Measurements from ENCODE around the gene APBA2.
A peak's percentile ranks its signal among the peaks of the same experiment; 100 is the strongest.

APBA2 gene

DNA sequence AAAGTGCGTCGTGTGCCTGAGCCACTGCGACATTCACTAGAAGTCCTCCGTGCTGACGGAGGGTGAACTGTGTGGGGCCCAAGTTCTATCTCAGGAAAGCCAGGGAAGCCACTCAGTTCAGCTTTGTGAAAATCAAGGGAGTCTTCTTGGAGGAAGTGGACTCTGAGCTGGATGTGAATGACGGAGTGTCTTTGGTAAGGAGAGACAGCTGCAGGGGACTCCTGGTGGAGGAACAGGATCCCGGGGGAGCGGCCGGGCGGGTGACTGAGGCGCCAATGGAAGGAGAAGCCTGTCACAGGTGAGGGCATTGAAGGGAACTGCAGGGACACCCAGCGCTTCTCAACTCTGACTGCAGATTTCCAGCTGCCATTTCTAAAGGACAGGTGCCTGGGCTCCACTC lies 75.6 kb downstream of the APBA2 start:
- DNase-seq: no peak

DNA sequence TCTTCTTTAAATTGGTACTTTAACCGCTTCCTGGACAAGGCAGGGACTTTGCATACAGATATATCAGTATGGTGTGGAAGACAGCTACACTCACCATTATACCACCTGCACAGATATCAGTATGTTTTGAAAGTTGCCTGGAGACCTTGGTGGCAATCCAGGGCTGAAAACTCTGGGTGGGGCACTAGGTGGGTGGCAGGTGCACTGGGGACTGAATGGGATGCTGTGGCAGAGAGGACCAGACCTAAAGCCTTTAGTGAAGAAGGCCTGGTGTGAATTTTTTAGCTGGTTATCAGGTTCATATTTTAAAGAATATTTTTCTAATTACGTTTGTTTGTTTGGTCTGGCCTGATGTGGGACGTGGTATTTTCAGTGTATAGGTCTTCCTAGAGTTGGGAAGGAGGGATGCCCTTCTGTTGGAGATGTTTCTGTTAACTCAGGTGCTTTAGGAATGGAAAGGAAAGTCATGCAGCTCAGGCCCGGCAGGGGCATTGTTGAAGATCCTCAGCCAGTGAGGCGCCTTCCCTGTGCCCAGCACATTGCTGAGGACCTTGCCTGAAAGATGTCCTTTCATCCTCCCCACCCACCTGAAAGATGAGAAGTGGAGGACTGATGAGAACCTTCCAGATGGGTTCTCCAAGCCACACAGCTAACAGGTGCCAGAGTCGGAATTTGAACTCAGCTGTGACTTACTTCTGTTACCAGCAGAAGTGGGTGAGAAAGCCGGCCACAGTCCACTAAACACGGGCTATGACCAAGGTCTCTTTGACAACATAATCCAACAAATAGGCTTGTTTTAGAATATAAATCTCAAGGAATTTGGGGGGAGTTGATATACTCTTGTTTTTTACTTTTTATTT lies 77.3 kb downstream of the APBA2 start:
- no peak for DNase-seq

GRCh38 chr15:28963711-28964081 lies 77.9 kb downstream of the APBA2 start:
- DNase-seq: no peak

DNA sequence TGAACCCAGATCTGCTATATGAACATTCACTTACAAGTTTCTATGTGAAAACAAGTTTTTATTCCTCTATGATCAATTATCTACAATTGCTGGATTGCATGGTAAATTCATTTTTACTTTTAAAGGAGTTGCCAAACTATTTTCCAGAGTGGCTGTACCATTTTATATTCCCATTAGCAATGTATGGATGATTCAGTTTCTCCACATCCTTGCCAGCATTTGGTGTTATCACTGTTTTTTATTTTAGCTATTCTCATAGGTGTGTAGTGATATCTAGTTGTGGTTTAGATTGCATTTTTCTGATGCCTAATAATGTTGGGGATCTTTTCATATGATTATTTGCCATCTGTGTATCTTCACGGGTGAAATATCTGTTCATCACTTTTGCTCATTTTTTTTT lies 78.3 kb downstream of the APBA2 start:
- no peak for DNase-seq

- no peak for DNase-seq
Observed at GRCh38 chr15:28967066-28967465, 81.3 kb downstream of the APBA2 start.

GRCh38 chr15:28967990-28968389 lies 82.2 kb downstream of the APBA2 start:
- no peak for DNase-seq

GRCh38 chr15:28969511-28970085 lies 83.8 kb downstream of the APBA2 start:
- no peak for DNase-seq

- DNase-seq: no peak
Observed at GRCh38 chr15:28974142-28974541, 88.4 kb downstream of the APBA2 start.

GRCh38 chr15:28975766-28976179 lies 90.0 kb downstream of the APBA2 start:
- DNase-seq: peak; percentile 44 to 68 (median 56)

- DNase-seq: peak; percentile 72 to 85 (median 75)
Observed at GRCh38 chr15:28977377-28978010, 91.7 kb downstream of the APBA2 start.

DNA sequence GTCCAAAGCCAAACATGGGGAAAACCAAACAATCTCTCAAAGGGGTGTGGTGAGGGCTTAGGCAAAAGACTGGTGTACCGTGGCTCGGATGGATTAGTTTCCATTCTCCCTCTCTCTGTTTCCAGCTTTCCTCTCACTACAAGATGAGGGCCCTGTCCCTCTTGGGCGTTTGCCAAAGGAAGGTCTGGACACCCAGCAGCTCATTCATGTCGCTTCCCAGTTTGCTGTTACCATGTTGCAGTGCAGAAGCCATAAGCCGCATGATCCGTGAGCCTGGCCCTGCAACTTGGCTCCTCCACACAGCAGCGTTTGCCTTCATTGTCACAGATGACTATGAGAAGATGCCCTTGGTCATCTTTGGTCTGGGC lies 92.2 kb downstream of the APBA2 start:
- no peak for DNase-seq

GRCh38 chr15:28978661-28979060 lies 92.9 kb downstream of the APBA2 start:
- no peak for DNase-seq

DNA sequence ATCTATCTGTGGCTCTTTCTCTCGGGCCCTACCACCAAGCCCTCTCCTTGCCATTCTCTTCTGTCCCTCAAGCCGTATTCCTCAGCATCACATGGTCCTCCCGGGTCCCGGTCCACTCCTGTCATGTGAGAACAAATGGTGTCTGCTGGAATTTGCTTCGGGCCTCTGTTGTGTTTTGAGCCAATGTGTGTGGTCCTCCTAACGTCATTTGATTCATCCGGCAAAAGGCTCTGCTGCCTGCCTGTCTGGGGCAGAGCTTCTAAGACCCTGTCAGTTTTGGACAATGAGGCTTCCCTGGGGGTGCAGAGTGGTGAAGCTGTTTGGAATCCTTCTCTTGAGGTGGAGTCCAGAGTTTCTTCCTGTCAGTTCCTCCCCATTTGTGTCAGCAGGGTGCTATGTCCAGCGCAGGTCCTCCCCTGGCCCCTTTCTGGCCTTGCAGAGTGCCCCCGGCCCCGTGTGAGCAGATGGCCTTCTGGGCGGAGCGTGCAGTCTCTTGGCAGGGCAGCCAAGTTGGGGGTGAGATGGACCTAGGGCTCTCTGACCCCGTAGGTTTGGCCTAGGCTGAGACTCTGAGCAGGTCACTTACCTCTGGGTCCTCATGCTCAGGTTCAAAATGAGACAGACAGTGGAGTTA lies 93.6 kb downstream of the APBA2 start:
- DNase-seq: no peak

- no peak for DNase-seq
Observed at GRCh38 chr15:28980709-28981350, 95.1 kb downstream of the APBA2 start.

DNA sequence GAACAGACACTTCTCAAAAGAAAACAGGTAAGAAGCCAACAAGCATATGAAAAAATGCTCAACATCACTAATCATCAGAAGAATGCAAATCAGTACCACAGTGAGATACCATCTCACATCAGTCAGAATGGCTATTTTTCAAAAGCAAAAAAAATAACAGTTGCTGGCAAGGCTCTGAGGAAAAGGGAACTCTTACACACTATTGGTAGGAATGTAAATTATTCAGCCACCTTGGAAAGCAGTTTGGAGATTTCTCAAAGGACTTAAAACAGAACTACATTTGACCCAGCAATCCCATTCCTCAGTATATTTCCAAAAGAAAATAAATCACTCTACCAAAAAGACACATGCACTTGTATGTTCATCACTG lies 95.6 kb downstream of the APBA2 start:
- DNase-seq: no peak

GRCh38 chr15:28981921-28982320 lies 96.1 kb downstream of the APBA2 start:
- no peak for DNase-seq

DNA sequence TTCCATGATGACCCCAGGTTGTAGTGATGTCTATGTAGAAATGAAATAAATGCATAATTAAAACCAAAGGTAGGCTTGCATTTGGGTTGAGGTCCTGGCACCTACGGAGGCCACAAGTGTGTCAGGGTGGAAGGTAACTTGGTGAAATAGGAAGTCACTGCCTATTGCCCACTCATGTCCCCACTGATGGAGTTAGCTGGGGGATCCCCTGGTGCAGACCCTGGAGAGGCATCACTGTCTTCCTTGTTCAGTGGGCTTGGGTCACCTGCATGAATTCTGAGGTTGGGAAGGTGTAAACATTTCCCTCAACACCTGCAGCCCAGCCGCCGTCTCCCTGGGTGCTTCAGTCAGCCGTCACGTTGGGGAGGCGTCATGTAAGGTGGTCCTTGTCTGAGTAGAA lies 97.1 kb downstream of the APBA2 start:
- DNase-seq: no peak

DNA sequence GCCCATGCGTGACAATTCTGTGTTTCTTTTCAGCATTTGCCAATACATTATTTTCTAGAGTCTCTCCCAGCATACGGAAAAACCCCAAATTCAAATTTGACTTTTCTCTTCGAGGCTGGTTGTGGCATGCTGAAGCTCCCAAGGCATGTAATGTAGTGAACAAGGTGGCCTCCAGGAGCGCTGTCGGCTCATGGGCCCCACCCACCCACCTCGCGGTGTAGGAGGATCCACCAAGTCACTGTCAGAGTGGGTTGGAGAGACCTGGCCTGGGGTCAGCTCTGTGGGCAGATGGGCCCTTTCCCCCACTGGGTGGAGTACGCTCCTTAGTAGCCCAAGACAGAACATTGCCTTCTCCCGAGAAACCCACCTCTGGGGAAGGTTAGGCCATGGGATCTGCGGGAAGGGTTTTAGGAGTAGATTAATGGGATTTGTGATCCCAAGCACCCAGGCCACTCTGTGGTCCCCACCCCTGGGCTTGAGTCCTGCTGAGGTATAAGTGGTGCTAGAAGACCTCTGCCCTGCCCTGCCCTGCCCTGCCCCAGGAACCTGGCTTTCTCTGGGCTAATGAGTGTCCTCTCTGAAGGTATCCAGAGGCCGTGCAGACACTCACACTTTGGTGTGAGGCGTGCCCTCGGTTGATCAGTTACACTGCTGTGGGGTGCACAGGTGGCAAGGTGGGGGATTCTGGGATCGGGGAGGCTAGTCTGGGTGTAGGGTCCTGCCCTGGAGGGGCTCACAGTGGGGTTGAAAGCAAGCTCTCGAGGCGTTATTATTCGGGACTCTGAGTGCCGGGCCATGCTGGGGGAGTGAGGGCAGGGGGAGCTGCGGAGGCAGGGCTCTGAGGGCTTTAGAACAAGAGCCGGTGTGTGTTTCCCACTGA lies 97.9 kb downstream of the APBA2 start:
- no peak for DNase-seq

DNA sequence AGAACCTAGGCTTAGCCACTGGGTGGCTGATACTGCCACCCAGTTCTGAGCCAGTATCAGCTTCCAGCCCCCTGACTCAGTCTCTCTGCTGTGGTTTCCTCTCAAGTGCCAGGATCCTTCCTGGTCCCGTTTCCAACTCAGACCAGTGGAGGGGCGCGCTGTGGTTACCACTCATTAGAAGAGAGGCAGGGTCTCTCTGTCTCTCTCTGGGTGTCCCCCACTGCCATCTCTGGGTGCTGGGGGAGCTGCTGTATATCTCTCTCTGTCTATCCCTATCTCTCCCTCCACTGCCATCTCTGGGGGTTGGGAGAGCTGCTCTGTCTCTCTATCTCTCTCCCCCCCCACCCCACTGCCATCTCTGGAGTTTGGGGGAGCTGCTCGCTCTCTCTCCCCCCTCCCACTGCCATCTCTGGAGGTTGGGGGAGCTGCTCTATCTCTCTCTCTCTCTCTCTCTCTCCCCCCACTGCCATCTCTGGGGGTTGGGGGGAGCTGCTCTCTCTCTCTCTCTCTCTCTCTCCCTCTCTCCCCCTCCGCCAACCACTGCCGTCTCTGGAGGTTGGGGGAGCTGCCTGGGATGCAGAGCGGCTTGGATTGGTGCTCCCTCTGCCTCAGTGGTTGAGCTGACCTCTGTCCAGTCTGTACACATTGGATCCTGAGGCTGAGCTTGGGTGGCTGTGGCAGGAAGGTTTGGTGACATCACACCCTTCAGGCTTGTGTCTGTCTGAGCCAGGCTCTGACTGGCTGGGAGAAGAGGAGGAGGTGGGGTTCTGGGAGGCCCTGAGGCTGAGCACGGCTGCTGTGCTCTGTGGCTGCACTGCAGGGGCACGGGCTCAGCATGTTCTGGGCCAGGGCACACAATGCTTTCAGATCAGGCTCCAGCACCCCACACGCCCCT lies 98.9 kb downstream of the APBA2 start:
- DNase-seq: no peak

- no peak for DNase-seq
Observed at GRCh38 chr15:28985316-28985645, 99.5 kb downstream of the APBA2 start.

- no peak for DNase-seq
Observed at GRCh38 chr15:28985691-28986090, 99.9 kb downstream of the APBA2 start.

Measured in suppressor macrophage (primary cell).